GM21576 (cell line): ENCODE data around the gene ARHGEF28.

Experiments
- ATAC-seq: cut with Tn5 transposase; IDR thresholded peaks from one replicate; pipeline ENCODE4 v1.9.1; 2021; ENCODE audit warnings: mild to moderate bottlenecking, moderate library complexity; ENCODE audit not compliant: unreplicated experiment

ARHGEF28 gene

GRCh38 chr5:73625944-73626811 lies at the start of gene ARHGEF28:
Gene ARHGEF28, plus strand, starts transcription at chr5:73626196. Its CDS starts 58,656 bp downstream, at chr5:73684852.
- no peak for ATAC-seq

GRCh38 chr5:73582285-73583145 lies 43.5 kb upstream of the ARHGEF28 start:
- ATAC-seq, result no peak

GRCh38 chr5:73587923-73588322 lies 38.1 kb upstream of the ARHGEF28 start:
- ATAC-seq, result peak; percentile 50

- peak; percentile 46 for ATAC-seq
Observed at GRCh38 chr5:73591102-73591695, 34.8 kb upstream of the ARHGEF28 start.

GRCh38 chr5:73591698-73592501 lies 34.1 kb upstream of the ARHGEF28 start:
- ATAC-seq, result no peak

GRCh38 chr5:73592551-73592950 lies 33.4 kb upstream of the ARHGEF28 start:
- ATAC-seq, result no peak

GRCh38 chr5:73596705-73597328 lies 29.2 kb upstream of the ARHGEF28 start:
- no peak for ATAC-seq

GRCh38 chr5:73599380-73599779 lies 26.6 kb upstream of the ARHGEF28 start:
- no peak for ATAC-seq

GRCh38 chr5:73603998-73604397 lies 22.0 kb upstream of the ARHGEF28 start:
- ATAC-seq, result no peak

- ATAC-seq, result no peak
Observed at GRCh38 chr5:73605223-73606087, 20.5 kb upstream of the ARHGEF28 start.

GRCh38 chr5:73606206-73606753 lies 19.7 kb upstream of the ARHGEF28 start:
- ATAC-seq, result no peak

- no peak for ATAC-seq
Observed at GRCh38 chr5:73607228-73607627, 18.8 kb upstream of the ARHGEF28 start.

- ATAC-seq, result no peak
Observed at GRCh38 chr5:73612799-73613198, 13.2 kb upstream of the ARHGEF28 start.

GRCh38 chr5:73615085-73615484 lies 10.9 kb upstream of the ARHGEF28 start:
- no peak for ATAC-seq

- ATAC-seq, result no peak
Observed at GRCh38 chr5:73615947-73616346, 10.0 kb upstream of the ARHGEF28 start.

- ATAC-seq, result no peak
Observed at GRCh38 chr5:73617510-73618279, 8.3 kb upstream of the ARHGEF28 start.

- no peak for ATAC-seq
Observed at GRCh38 chr5:73619606-73620333, 6.2 kb upstream of the ARHGEF28 start.

- ATAC-seq, result no peak
Observed at GRCh38 chr5:73620334-73620687, 5.7 kb upstream of the ARHGEF28 start.
